ENCODE data around the gene DNMT3A. TPM values are rescaled to one million over a fixed set of nuclear protein-coding genes. Genes with fewer than 3 reads are reported as not detected.

Gene DNMT3A
- total and polyA plus RNA-seq, 2 experiments from 2014 or later = 47.2 to 80.4 TPM

DNA sequence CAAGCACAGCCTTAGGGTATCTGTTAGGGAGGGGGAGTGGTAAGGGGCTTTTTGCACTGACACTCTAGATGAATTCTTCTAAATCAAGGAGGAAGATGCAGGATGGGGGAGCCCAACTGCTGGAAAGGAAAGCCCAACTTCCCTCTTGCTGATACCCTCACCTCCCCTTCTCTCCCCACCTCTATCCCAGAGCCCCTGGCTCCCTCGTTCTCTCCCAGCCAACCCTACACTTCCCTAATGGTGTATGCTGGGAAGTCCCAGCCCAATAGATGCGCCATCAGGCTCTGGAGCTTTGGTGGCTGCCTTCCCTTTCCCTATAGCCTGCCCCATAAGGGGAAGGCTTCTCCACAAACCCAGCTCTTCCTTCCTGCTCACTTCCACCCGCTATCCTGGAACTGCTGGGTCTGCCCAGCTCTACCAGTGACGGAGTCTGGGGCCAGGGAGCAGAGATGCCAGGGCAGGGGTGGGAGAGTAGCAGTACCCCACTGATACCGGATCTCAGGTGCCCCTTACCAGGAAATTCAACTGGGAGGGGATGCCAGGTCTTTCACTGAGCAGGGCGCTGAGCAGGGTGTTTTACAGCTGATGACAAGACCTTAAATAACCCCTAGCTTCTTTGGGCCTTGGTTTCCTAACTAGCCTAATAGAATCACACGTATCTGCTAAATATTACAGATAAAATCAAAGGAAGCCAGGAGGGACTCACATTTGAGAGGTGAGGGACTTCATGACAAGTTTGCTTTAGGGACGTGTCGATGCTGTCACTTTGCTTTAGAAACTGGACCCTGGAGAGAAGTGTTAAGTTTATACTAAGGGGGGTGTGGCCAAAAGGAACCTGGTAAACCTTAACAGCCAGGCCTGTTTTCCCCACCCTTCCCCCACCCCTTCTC lies 82.6 kb downstream of the DNMT3A start:
- Histone ChIP-seq H3K9me2 (ENCODE audit: insufficient read depth) (no peaks in the 10 kb centered on the region), H3K27me3 (ENCODE audit: insufficient read depth) (no peaks in the 10 kb centered on the region), H2AFZ (no peak overlapping the region), H3K4me3 (peak overlapping the region; percentile 42), H3K4me2 (peak overlapping the region; percentile 74), H3K27ac (ENCODE audit: low read depth) (peak overlapping the region; percentile 92), H3F3A (replicated peaks; ENCODE audit: low read depth) (peaks cover 35% of the 10 kb centered on the region), H3K4me1 (ENCODE audit: insufficient read depth) (peaks cover 80% of the 10 kb centered on the region), H3K36me3 (ENCODE audit: insufficient read depth) (no peaks in the 10 kb centered on the region), H3K79me2 (replicated peaks; ENCODE audit: insufficient read depth) (peaks cover 1% of the 10 kb centered on the region; the same call in 1 of the 2 replicates), H4K20me1 (replicated peaks; ENCODE audit: insufficient read depth) (no peaks in the 10 kb centered on the region)
- Mint-ChIP-seq H3K9me3 (peaks cover 4% of the 10 kb centered on the region; the same call in 1 of the 3 replicates), H3K4me3 (peak overlapping the region; percentile 39; the same call in 2 of the 3 replicates), H3K27me3 (ENCODE audit: insufficient read depth, low read depth, poor library complexity) (peaks cover 24% of the 10 kb centered on the region), H3K4me1 (peaks cover 76% of the 10 kb centered on the region), H3K27ac (peak overlapping the region; percentile 91), H3K36me3 (ENCODE audit: low read depth) (peaks cover 21% of the 10 kb centered on the region)
- peak; percentile 7 for ATAC-seq
- no peak for DNase-seq (ENCODE audit: low spot score)
- TF ChIP-seq, protein P1, sequence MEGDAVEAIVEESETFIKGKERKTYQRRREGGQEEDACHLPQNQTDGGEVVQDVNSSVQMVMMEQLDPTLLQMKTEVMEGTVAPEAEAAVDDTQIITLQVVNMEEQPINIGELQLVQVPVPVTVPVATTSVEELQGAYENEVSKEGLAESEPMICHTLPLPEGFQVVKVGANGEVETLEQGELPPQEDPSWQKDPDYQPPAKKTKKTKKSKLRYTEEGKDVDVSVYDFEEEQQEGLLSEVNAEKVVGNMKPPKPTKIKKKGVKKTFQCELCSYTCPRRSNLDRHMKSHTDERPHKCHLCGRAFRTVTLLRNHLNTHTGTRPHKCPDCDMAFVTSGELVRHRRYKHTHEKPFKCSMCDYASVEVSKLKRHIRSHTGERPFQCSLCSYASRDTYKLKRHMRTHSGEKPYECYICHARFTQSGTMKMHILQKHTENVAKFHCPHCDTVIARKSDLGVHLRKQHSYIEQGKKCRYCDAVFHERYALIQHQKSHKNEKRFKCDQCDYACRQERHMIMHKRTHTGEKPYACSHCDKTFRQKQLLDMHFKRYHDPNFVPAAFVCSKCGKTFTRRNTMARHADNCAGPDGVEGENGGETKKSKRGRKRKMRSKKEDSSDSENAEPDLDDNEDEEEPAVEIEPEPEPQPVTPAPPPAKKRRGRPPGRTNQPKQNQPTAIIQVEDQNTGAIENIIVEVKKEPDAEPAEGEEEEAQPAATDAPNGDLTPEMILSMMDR (conservative IDR thresholded peaks at IDR 0.05; ENCODE audit: low read depth in 2 of 2) = no peak
- TF ChIP-seq, protein P2, sequence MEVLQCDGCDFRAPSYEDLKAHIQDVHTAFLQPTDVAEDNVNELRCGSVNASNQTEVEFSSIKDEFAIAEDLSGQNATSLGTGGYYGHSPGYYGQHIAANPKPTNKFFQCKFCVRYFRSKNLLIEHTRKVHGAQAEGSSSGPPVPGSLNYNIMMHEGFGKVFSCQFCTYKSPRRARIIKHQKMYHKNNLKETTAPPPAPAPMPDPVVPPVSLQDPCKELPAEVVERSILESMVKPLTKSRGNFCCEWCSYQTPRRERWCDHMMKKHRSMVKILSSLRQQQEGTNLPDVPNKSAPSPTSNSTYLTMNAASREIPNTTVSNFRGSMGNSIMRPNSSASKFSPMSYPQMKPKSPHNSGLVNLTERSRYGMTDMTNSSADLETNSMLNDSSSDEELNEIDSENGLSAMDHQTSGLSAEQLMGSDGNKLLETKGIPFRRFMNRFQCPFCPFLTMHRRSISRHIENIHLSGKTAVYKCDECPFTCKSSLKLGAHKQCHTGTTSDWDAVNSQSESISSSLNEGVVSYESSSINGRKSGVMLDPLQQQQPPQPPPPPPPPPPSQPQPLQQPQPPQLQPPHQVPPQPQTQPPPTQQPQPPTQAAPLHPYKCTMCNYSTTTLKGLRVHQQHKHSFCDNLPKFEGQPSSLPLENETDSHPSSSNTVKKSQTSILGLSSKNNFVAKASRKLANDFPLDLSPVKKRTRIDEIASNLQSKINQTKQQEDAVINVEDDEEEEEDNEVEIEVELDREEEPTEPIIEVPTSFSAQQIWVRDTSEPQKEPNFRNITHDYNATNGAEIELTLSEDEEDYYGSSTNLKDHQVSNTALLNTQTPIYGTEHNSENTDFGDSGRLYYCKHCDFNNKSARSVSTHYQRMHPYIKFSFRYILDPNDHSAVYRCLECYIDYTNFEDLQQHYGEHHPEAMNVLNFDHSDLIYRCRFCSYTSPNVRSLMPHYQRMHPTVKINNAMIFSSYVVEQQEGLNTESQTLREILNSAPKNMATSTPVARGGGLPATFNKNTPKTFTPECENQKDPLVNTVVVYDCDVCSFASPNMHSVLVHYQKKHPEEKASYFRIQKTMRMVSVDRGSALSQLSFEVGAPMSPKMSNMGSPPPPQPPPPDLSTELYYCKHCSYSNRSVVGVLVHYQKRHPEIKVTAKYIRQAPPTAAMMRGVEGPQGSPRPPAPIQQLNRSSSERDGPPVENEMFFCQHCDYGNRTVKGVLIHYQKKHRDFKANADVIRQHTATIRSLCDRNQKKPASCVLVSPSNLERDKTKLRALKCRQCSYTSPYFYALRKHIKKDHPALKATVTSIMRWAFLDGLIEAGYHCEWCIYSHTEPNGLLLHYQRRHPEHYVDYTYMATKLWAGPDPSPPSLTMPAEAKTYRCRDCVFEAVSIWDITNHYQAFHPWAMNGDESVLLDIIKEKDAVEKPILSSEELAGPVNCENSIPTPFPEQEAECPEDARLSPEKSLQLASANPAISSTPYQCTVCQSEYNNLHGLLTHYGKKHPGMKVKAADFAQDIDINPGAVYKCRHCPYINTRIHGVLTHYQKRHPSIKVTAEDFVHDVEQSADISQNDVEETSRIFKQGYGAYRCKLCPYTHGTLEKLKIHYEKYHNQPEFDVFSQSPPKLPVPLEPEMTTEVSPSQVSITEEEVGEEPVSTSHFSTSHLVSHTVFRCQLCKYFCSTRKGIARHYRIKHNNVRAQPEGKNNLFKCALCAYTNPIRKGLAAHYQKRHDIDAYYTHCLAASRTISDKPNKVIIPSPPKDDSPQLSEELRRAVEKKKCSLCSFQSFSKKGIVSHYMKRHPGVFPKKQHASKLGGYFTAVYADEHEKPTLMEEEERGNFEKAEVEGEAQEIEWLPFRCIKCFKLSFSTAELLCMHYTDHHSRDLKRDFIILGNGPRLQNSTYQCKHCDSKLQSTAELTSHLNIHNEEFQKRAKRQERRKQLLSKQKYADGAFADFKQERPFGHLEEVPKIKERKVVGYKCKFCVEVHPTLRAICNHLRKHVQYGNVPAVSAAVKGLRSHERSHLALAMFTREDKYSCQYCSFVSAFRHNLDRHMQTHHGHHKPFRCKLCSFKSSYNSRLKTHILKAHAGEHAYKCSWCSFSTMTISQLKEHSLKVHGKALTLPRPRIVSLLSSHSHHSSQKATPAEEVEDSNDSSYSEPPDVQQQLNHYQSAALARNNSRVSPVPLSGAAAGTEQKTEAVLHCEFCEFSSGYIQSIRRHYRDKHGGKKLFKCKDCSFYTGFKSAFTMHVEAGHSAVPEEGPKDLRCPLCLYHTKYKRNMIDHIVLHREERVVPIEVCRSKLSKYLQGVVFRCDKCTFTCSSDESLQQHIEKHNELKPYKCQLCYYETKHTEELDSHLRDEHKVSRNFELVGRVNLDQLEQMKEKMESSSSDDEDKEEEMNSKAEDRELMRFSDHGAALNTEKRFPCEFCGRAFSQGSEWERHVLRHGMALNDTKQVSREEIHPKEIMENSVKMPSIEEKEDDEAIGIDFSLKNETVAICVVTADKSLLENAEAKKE (CRISPR knock-in tag; IDR thresholded peaks at IDR 0.05) = no peak
- TF ChIP-seq STAT1 (IDR thresholded peaks at IDR 0.05; ENCODE audit: unreplicated experiment) (no peak), POLR2AphosphoS5 (IDR thresholded peaks at IDR 0.05; ENCODE audit: low read depth) (no peak), CREB1 (CRISPR knock-in tag; IDR thresholded peaks at IDR 0.05; ENCODE audit: low read depth) (no peak), ZNF331 (CRISPR knock-in tag; IDR thresholded peaks at IDR 0.05; ENCODE audit: low read depth) (no peak), ZNF114 (CRISPR knock-in tag; IDR thresholded peaks at IDR 0.05) (no peak), NANOG (IDR thresholded peaks at IDR 0.05; ENCODE audit: borderline replicate concordance) (no peak)
- TF ChIP-seq, protein P3, sequence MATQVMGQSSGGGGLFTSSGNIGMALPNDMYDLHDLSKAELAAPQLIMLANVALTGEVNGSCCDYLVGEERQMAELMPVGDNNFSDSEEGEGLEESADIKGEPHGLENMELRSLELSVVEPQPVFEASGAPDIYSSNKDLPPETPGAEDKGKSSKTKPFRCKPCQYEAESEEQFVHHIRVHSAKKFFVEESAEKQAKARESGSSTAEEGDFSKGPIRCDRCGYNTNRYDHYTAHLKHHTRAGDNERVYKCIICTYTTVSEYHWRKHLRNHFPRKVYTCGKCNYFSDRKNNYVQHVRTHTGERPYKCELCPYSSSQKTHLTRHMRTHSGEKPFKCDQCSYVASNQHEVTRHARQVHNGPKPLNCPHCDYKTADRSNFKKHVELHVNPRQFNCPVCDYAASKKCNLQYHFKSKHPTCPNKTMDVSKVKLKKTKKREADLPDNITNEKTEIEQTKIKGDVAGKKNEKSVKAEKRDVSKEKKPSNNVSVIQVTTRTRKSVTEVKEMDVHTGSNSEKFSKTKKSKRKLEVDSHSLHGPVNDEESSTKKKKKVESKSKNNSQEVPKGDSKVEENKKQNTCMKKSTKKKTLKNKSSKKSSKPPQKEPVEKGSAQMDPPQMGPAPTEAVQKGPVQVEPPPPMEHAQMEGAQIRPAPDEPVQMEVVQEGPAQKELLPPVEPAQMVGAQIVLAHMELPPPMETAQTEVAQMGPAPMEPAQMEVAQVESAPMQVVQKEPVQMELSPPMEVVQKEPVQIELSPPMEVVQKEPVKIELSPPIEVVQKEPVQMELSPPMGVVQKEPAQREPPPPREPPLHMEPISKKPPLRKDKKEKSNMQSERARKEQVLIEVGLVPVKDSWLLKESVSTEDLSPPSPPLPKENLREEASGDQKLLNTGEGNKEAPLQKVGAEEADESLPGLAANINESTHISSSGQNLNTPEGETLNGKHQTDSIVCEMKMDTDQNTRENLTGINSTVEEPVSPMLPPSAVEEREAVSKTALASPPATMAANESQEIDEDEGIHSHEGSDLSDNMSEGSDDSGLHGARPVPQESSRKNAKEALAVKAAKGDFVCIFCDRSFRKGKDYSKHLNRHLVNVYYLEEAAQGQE (IDR thresholded peaks at IDR 0.05; ENCODE audit: unreplicated experiment) = no peak
- TF ChIP-seq, protein P4, sequence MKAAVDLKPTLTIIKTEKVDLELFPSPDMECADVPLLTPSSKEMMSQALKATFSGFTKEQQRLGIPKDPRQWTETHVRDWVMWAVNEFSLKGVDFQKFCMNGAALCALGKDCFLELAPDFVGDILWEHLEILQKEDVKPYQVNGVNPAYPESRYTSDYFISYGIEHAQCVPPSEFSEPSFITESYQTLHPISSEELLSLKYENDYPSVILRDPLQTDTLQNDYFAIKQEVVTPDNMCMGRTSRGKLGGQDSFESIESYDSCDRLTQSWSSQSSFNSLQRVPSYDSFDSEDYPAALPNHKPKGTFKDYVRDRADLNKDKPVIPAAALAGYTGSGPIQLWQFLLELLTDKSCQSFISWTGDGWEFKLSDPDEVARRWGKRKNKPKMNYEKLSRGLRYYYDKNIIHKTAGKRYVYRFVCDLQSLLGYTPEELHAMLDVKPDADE (IDR thresholded peaks at IDR 0.05) = no peak

All from GM23338 (cell line).